ENCODE measurements around the gene TDRD7.
"Not testable (repeated sequence)": the region's sequence is repeated elsewhere in the genome, so short reads cannot be mapped to it uniquely, and the experiment has no call there.

The TDRD7 gene

GRCh38 chr9:97497558-97498375 lies 85.9 kb downstream of the TDRD7 start:
- H3K4me1 ChIP-seq (ENCODE audit: control insufficient read depth, insufficient read depth, low read length); H3K9me3 ChIP-seq (ENCODE audit: control insufficient read depth, insufficient read depth, low read depth, low read length); POLR2A ChIA-PET; H3K27ac ChIP-seq (ENCODE audit: extremely low read depth, low read depth, low read length); H3K4me3 ChIP-seq (ENCODE audit: low read depth, low read length): not testable (repeated sequence)
- H3K36me3 ChIP-seq (ENCODE audit: control insufficient read depth in 2 of 2, insufficient read depth in 1 of 2, low read length in 2 of 2), result peaks cover 0 to 12% of the 10 kb centered on the region in 2 experiments; a peak in 1 of 3 replicates
- CTCF ChIA-PET, result interaction anchor here (1.4 to 3.4 kb wide), 4 partner anchors 11 to 101 kb away, joined by 4 to 17 read pairs (median 10); no protein-coding TSS in a partner anchor
- TF ChIP-seq ZNF394 (tag by site-specific recombination; IDR thresholded peaks at IDR 0.05; ENCODE audit: borderline replicate concordance) (peak; percentile 90; the same call in 1 of the 2 replicates), ZNF514 (tag by site-specific recombination; IDR thresholded peaks at IDR 0.05) (peak; percentile 69; the same call in 1 of the 2 replicates), ZNF558 (tag by site-specific recombination; IDR thresholded peaks at IDR 0.05) (0 out of 2 replicates have a peak, but pooled peaks have one; percentile 50), ZNF518A (tag by site-specific recombination; conservative IDR thresholded peaks at IDR 0.05; ENCODE audit: low read depth) (peak; percentile 82), ZBTB11 (tag by site-specific recombination; conservative IDR thresholded peaks at IDR 0.05; ENCODE audit: low read depth) (peak; percentile 81), AEBP2 (tag by site-specific recombination; IDR thresholded peaks at IDR 0.05; ENCODE audit: borderline replicate concordance) (0 out of 2 replicates have a peak, but pooled peaks have one; percentile 20), ZBTB21 (tag by site-specific recombination; IDR thresholded peaks at IDR 0.05) (peak; percentile 26; the same call in 1 of the 2 replicates), ZBTB8A (tag by site-specific recombination; IDR thresholded peaks at IDR 0.05) (peak; percentile 69; the same call in 1 of the 2 replicates), ZNF639 (tag by site-specific recombination; IDR thresholded peaks at IDR 0.05) (0 out of 2 replicates have a peak, but pooled peaks have one; percentile 24), ZNF426 (tag by site-specific recombination; IDR thresholded peaks at IDR 0.05) (peak; percentile 85), ZNF19 (tag by site-specific recombination; IDR thresholded peaks at IDR 0.05; ENCODE audit: low read depth) (0 out of 2 replicates have a peak, but pooled peaks have one; percentile 12), ZNF629 (tag by site-specific recombination; IDR thresholded peaks at IDR 0.05) (peak; percentile 50), ZNF555 (tag by site-specific recombination; conservative IDR thresholded peaks at IDR 0.05) (peak; percentile 88), ZNF266 (tag by site-specific recombination; IDR thresholded peaks at IDR 0.05; ENCODE audit: low read depth) (0 out of 2 replicates have a peak, but pooled peaks have one; percentile 30), ZFP3 (tag by site-specific recombination; IDR thresholded peaks at IDR 0.05; ENCODE audit: low read depth) (0 out of 2 replicates have a peak, but pooled peaks have one; percentile 35), ZNF202 (tag by site-specific recombination; IDR thresholded peaks at IDR 0.05; ENCODE audit: borderline replicate concordance) (peak; percentile 73; the same call in 1 of the 2 replicates), ZNF664 (tag by site-specific recombination; IDR thresholded peaks at IDR 0.05) (0 out of 2 replicates have a peak, but pooled peaks have one; percentile 42), ZXDB (tag by site-specific recombination; IDR thresholded peaks at IDR 0.05) (peak; percentile 70), ZNF560 (tag by site-specific recombination; IDR thresholded peaks at IDR 0.05; ENCODE audit: borderline replicate concordance) (peak; percentile 63; the same call in 1 of the 2 replicates), ZNF433 (tag by site-specific recombination; IDR thresholded peaks at IDR 0.05; ENCODE audit: low read depth) (peak; percentile 42; the same call in 1 of the 2 replicates), ZNF140 (tag by site-specific recombination; IDR thresholded peaks at IDR 0.05) (peak; percentile 77), ZNF529 (tag by site-specific recombination; IDR thresholded peaks at IDR 0.05; ENCODE audit: insufficient replicate concordance) (peak; percentile 23)

Measured in HEK293 (cell line).